Measurements from ENCODE around the gene CEP95.
"Not testable (repeated sequence)": the region's sequence is repeated elsewhere in the genome, so short reads cannot be mapped to it uniquely, and the experiment has no call there.

CEP95 gene

DNA sequence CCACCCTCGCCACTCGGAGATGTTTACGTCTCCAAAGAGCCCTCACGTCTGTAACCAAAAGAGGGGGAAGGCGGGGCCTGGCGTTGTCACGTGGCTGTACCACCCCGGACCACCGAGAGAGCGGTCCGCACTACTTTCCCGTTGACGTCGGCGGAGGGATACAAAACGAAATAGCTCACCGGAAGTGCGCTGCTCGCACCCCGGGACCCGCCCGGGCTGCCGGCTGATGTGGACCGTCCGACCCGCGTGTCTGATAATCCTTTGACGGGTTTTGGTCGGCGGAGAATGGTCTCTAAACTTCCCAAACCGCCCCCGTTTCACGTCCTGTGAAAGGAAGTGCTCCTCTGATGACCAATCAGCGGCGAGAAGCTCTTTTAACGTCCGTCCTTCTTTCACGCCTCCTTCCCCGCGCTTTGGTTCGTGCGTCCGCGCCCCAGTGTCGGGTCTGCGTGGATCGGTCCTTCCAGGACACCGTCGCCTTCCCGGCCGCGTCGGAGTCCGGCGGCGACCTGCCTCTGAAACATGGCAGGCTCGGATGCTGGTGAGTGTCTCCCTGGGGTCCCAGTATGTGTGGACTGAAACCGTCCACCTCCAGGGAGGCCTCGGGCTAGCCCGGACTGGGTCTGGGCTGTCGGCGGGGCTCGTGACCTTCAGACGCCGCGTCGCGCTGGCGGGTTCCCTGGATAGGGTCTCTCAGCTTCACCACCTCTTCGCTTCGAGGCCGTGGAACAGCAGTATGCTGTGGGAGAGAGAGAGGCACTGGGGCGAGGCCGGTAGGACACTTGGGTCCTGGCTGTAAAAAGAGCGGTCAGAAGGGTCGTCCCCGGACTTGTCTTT, at the start of gene CEP95:
TSS of gene CEP95 (plus strand) at position 402 of the 837 bp plus-strand sequence. CDS start at position 523, 121 bp downstream.
- DNase-seq (ENCODE audit: low spot score), result peak; percentile 95

DNA sequence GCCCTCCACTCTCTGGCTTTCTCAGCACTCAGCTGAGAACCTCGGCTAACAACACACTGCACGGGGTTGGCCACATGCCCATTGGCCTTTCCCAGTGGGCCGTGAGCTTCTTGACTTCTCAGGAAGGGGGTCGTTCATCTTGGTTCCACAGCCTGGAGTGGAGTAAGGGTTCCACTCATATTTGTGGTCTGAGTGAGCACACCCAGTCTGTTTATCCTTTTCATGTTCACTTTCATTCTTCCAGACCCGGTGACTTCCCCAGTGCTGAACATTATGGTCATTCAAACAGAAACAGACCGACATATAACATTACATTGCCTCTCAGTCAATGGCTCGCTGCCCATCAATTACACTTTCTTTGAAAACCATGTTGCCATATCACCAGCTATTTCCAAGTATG, 49.6 kb upstream of the CEP95 start:
- DNase-seq (ENCODE audit: low spot score), result no peak

- DNase-seq (ENCODE audit: low spot score), result no peak
Observed at GRCh38 chr17:64458756-64459155, 48.0 kb upstream of the CEP95 start.

GRCh38 chr17:64459284-64459747, 47.5 kb upstream of the CEP95 start:
- no peak for DNase-seq (ENCODE audit: low spot score)

- not testable (repeated sequence) for DNase-seq (ENCODE audit: low spot score)
Observed at GRCh38 chr17:64459818-64460217, 47.0 kb upstream of the CEP95 start.

DNA sequence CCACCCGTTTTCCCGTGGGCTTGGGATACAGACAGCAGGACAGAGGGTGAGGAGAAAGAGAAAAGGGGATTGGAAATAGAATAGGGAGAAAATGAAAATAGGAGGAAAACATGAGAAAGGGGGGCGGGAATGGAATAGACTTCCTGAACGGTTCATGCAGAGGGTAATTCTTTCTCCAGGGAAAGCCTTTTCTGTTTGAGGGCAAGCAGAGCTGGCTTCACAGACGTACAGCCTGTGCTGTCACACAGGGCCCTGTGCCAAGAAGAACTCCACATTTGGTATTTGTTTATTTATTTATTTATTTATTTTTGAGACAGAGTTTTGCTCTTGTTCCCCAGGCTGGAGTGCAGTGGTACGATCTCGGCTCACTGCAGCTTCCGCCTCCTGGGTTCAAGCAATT, 45.8 kb upstream of the CEP95 start:
- no peak for DNase-seq (ENCODE audit: low spot score)

DNA sequence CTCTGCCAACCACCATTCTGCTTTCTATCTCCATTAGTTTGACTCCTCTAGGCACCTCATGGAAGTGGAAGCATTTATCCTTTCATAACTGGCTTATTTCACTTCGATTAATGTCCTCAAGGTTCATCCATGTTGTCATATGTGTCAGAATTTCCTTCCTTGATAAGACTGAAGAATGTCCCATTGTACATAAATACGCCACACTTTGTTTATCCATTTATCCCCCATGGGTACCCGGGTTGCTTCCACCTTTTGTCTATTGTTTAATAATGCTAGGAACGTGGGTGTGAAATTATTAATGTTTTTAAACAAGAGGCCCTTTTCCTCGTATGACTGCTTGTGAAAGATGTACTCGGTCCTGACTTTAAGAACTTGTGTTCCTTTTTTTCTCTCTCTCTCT, 45.0 kb upstream of the CEP95 start:
- no peak for DNase-seq (ENCODE audit: low spot score)

DNA sequence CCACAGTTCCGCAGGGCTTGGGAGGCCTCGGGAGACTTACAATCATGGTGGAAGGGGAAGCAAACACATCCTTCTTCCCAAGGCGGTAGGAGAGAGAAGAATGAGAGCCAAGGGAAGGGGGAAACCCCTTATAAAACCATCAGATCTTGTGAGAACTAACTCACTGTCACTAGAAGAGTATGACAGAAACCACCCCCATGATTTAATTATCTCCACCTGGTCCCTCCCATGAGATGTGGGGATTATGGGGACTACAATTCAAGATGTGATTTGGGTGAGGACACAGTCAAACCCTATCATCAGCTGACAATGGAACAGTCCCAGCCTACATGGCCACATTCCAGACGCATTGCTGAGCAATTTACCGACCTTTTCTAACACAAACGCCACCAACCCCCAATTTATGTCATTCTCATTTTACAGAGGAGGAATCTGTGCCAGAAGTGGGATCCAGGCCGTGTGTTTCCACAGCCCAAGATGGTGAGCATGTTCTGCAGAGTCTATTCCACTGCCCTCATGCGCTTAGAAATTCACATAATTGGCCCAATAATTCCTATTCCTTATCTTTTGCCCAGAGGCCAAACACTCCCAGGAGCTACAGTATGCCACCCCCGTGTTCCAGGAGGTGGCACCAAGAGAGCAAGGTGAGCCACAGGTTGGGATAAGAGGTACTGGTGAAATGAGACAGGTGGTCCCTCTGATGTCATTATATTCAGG, 40.6 kb upstream of the CEP95 start:
- no peak for DNase-seq (ENCODE audit: low spot score)

DNA sequence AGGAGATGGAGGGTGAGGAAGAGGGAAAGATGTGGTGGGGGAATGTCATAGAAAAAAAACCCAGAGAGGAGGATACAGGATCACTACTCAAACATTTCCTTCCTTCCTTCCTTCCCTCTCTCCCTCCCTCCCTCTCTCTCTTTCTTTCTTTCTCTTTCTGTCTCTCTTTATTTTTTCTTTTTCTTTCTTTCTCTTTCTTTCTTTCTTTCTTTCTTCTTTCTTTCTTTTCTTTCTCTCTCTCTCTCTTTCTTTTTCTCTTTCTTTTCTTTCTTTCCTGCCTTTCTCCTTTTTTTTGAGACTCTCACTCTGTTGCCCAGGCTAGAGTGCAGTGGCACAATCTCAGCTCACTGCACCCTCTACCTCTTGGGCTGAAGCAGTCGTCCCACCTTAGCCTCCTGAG, 39.9 kb upstream of the CEP95 start:
- DNase-seq (ENCODE audit: low spot score), result not testable (repeated sequence)

DNA sequence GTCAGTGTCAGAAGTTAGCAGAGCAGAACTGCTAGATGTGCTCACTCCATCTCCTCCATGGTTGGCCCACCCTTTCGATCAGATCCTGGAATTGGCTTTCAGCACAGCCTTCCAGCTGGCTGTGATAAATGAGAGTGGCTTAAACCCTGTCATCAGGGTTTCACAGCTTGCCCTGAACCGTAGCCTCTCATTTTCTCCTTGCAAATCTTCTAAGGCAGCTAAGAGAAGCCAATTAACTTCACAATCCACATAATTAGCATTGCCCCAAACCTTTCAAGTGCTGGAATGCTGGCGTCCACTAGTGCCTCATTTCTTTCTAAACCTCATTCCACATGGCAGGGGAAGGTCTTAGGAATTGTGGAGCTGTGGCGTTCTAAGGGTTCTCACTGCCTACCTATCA, 36.2 kb upstream of the CEP95 start:
- no peak for DNase-seq (ENCODE audit: low spot score)

GRCh38 chr17:64471440-64471839, 35.3 kb upstream of the CEP95 start:
- DNase-seq (ENCODE audit: low spot score), result no peak

GRCh38 chr17:64472564-64472963, 34.2 kb upstream of the CEP95 start:
- DNase-seq (ENCODE audit: low spot score), result no peak

DNA sequence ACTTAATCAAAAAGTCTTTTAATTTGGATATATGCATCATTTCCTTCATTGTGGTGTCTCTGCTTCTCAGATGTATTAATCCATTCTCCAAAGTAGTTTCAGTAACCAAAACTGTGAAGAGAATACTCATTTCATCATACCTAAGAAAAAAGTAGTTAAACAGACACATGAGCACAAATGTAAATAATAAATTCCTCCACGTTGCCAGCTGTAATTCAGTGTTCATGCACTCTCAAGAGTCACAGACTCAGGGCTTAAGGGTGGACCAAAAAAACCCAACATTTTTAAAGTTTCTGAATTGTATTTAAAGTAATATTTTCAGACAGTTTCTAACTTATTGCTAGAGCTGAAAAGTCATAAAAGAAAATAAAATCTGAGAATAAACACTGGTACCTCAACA, 28.9 kb upstream of the CEP95 start:
- no peak for DNase-seq (ENCODE audit: low spot score)

DNA sequence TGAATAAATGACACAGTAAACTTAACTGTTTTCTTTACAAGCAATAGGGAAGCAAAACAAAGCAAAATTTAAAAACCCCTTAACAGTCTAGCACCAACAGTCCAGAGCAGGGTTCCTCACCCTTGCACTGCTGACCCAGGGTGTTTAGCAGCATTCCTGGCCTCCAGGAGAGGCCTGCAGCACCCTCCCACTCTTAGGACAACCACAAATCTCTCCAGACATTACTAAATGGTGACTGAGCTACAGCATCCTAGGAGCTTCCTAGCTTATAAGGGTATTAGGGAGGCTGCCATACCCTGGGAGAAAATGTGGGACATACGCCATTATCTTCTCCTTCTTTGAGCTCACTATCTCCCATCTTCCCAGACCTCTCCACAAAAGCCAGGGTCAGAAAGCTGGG, 25.8 kb upstream of the CEP95 start:
- no peak for DNase-seq (ENCODE audit: low spot score)

- no peak for DNase-seq (ENCODE audit: low spot score)
Observed at GRCh38 chr17:64484380-64484779, 22.4 kb upstream of the CEP95 start.

- DNase-seq (ENCODE audit: low spot score), result no peak
Observed at GRCh38 chr17:64488301-64488700, 18.5 kb upstream of the CEP95 start.

- no peak for DNase-seq (ENCODE audit: low spot score)
Observed at GRCh38 chr17:64491034-64491860, 15.5 kb upstream of the CEP95 start.

- DNase-seq (ENCODE audit: low spot score), result no peak
Observed at GRCh38 chr17:64491994-64492393, 14.8 kb upstream of the CEP95 start.

DNA sequence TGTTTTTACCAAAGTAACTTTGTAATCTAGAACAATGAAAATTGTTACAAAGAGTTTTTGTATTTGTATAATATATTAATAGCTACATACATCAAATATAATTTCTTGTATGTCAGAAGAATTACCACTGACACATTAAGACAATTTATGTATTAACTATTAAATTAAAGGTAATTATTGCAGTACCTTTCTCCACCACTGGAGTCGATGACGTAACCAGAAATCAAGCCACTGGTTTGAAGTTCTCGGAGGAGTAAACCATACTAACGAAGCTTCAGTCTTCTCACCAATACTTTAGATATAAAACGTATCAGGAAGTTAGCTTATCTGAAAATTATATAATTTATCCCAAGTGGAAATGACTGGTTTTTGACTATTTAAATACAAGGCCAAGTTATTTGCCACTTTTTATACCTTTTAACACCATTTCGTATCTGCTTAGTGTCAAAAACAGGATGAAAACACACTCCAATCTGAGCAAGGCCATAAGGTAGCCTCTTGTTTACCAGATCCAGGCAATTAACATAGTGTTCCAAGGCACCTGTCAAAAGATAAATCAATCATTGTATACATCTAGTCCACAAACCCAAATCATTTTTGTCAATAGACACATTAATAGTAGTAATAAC, 14.2 kb upstream of the CEP95 start:
- DNase-seq (ENCODE audit: low spot score), result no peak

DNA sequence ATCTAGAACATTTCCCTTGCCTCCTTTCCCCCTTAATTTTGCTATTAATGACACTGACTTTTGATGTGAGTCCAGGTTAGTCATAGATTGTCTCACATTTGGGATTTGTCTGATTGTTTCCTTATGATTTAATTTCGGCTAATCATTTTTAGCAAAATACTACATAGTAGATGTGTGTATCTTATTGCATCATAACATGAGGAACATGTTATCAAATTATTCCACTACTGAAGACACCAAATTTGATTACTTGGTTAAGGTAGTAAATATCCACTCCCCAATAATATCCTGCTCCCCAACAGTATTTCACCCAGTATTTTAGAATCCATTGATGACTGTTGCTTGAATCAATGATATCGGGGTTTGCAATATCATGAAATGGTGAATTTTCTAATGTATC, 12.7 kb upstream of the CEP95 start:
- no peak for DNase-seq (ENCODE audit: low spot score)

DNA sequence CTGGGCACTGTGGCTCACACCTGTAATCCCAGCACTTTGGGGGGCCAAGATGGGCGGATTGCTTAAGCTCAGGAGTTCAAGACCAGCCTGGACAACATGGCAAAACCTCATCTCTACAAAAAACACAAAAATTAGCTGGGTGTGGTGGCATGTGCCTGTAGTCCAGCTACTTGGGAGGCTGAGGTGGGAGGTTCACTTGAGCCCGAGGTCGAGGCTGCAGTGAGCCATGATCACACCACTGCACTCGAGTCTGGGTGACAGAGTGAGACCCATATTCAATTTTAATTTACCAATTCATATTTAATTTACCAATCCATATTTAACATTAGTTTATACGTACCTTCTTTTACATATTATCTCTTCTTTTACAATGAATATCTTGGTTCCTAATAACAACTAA, 11.5 kb upstream of the CEP95 start:
- DNase-seq (ENCODE audit: low spot score), result not testable (repeated sequence)

DNA sequence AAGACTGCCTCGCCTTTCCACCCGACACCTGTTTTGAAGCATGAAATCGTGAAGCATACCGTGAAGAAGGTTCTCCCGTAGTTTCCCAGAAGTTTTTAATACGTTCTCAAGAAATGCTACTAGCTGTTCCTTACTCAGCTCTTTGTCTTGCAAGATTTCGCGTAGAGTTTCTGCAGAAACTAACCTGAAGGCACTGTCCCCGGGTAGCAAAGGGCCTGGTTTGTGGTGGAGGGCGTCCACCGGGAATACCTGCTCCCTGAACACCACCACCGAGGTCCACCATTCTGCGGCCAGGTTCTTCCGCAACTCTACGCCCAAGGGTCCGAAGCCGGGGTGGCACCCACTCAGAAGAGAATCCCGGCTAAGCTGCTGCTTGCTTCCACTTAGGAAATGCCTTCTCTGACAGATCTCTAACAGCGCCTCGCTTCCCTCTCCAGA, 10.4 kb upstream of the CEP95 start:
- DNase-seq (ENCODE audit: low spot score), result no peak
